Mesendoderm (in vitro differentiated cells): ENCODE results near the gene PTCHD4.
"Not testable (repeated sequence)": the region's sequence is repeated elsewhere in the genome, so short reads cannot be mapped to it uniquely, and the experiment has no call there.

Source experiments
- DNase-seq: peaks from one replicate; pipeline ENCODE4 v3.0.0; 2013
- H2AK5ac ChIP-seq: 2 replicates; pipeline ENCODE4 v1.6.1; 2013; ENCODE audit warnings: low read length, inconsistent platforms
- H2BK120ac ChIP-seq: 2 replicates; pipeline ENCODE4 v1.6.1; 2013; ENCODE audit warnings: low read depth, mild to moderate bottlenecking, low read length, moderate library complexity, mixed read lengths
- H2BK15ac ChIP-seq: replicated peaks from 2 replicates; pipeline ENCODE4 v1.6.1; 2013; ENCODE audit warnings: low read depth, mild to moderate bottlenecking, moderate library complexity
- H2BK5ac ChIP-seq: 2 replicates; pipeline ENCODE4 v1.6.1; 2013; ENCODE audit warnings: low read length, inconsistent platforms
- H3K18ac ChIP-seq: 2 replicates; pipeline ENCODE4 v1.6.1; 2013; ENCODE audit warnings: mild to moderate bottlenecking, low read length, mixed read lengths
- H3K23ac ChIP-seq: one replicate; pipeline ENCODE4 v1.6.1; 2013; ENCODE audit warnings: low read length
- H3K27ac ChIP-seq: 2 replicates; pipeline ENCODE4 v1.5.1; 2013; ENCODE audit warnings: low read depth, mild to moderate bottlenecking, inconsistent platforms, low read length, moderate library complexity
- H3K27me3 ChIP-seq: 2 replicates; pipeline ENCODE4 v1.6.1; 2013; ENCODE audit warnings: low read length, control low read depth, mild to moderate bottlenecking, inconsistent platforms; ENCODE audit not compliant: insufficient read depth, poor library complexity
- H3K36me3 ChIP-seq: 2 replicates; pipeline ENCODE4 v1.6.1; 2013; ENCODE audit warnings: low read length, inconsistent platforms; ENCODE audit not compliant: control insufficient read depth, insufficient read depth
- H3K4ac ChIP-seq: one replicate; pipeline ENCODE4 v1.6.1; 2013; ENCODE audit warnings: low read depth, mild to moderate bottlenecking, low read length, moderate library complexity
- H3K4me1 ChIP-seq: 2 replicates; pipeline ENCODE4 v1.6.1; 2013; ENCODE audit warnings: low read depth, low read length, inconsistent platforms; ENCODE audit not compliant: control insufficient read depth
- H3K4me2 ChIP-seq: 2 replicates; pipeline ENCODE4 v1.6.1; 2013; ENCODE audit warnings: low read length
- H3K4me3 ChIP-seq: 2 replicates; pipeline ENCODE4 v1.5.1; 2013; ENCODE audit warnings: mild to moderate bottlenecking, low read length
- H3K56ac ChIP-seq: one replicate; pipeline ENCODE4 v1.6.1; 2013; ENCODE audit warnings: low read length
- H3K79me1 ChIP-seq: 2 replicates; pipeline ENCODE4 v1.6.1; 2013; ENCODE audit warnings: low read length, inconsistent platforms
- H3K79me2 ChIP-seq: 2 replicates; pipeline ENCODE4 v1.6.1; 2013; ENCODE audit warnings: mild to moderate bottlenecking, low read length; ENCODE audit not compliant: control insufficient read depth, insufficient read depth
- H3K9ac ChIP-seq: 2 replicates; pipeline ENCODE4 v1.6.1; 2013; ENCODE audit warnings: low read length, inconsistent platforms
- H4K5ac ChIP-seq: one replicate; pipeline ENCODE4 v1.6.1; 2013; ENCODE audit warnings: low read length
- H4K8ac ChIP-seq: one replicate; pipeline ENCODE4 v1.6.1; 2013; ENCODE audit warnings: low read depth, mild to moderate bottlenecking, control low read depth, low read length, moderate library complexity
- WGBS: extraction: QIAGEN DNeasy Blood & Tissue Kit; methylation state at CpG from one replicate; pipeline ENCODE4 v1.1.7; 2013; ENCODE audit warnings: low lambda C conversion rate, missing lambda C conversion rate; ENCODE audit not compliant: insufficient coverage; ENCODE audit errors: extremely low coverage; 5-methylcytosine and 5-hydroxymethylcytosine counted together

Gene PTCHD4

DNA sequence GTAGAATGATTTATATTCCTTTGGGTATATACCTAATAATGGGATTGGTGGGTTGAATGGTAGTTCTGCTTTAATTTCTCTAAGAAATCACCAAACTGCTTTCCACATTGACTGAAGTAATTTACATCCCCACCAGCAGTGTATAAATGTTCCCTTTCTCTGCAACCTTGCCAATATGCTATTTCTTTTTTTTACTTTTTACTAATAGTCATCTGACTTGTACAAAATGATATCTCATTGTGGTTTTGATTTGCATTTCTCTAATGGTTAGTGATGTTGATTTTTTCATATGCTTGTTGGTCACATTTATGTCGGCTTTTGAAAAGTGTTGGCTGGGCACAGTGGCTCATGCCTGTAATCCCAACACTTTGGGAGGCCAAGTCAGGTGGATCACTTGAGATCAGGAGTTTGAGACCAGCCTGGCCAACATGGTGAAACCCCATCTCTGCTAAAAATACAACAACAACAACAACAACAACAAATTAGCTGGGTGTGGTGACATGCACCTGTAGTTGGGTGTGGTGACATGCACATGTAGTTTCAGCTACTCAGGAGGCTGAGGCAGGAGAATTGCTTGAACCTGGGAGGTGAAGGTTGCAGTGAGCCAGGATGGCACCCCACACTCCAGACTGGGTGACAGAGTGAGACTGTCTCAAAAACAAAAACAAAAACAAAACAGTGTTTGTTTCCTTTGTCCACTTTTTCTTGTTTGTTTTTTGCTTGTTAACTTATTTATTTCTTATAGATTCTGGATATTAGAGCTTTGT lies 11.2 kb upstream of the PTCHD4 start:
- H4K8ac ChIP-seq, H3K23ac ChIP-seq, H3K56ac ChIP-seq, H3K9ac ChIP-seq, H3K4me3 ChIP-seq, H2BK15ac ChIP-seq, H3K79me1 ChIP-seq, H3K4ac ChIP-seq, H3K18ac ChIP-seq, H4K5ac ChIP-seq, H3K79me2 ChIP-seq, H3K4me1 ChIP-seq, H2BK5ac ChIP-seq, H3K36me3 ChIP-seq, H2BK120ac ChIP-seq, H3K27me3 ChIP-seq, H3K4me2 ChIP-seq, H2AK5ac ChIP-seq, DNase-seq, H3K27ac ChIP-seq: not testable (repeated sequence)
- WGBS, result no CpG with 5 or more reads among the region's 1 CpG

DNA sequence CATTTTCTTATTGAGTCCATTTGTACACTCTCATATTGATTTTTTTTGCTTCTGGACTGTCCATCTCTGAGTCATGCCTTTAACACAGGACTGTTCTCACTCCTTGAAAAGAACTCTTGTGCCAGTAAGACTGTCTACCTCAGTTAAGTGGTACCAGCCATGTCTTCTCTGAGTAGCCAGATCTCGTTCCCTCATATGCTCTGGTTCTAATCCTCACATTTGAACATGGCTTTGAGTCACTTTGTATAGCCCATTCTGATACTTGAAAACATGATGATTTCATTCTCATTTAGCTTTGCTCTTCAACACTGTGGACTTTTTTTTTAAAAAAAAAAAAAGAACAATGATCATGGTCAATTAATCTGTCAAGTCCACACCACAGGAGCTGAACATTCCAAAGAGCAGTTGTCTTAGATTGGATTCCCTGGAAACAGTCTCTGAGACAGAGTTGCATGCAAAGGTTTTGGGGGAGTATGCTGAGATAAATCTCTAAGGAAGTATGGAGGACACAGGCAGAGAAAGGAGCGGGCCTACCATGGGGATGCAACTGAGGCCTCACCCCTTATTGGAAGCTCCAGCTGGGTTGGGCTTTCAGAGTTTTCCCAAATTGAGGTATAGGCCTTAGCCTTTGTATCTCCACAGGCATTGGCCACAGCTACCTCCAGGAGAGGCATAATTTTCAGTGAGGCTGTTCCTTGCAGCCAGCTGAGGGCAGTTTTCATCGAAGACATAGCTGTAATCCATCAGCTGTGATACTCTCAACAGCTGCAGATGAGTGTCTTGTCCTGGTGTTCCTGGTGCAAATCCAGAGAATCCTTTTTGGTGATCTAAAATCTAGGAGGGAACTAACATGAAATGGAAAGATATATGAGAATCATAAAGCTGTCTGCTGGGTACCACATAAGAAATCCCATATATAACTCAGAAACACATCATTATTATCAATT lies 6.0 kb upstream of the PTCHD4 start:
- Histone ChIP-seq H3K79me2 (no peaks in the 10 kb centered on the region), H3K27me3 (no peaks in the 10 kb centered on the region), H3K18ac (no peak overlapping the region), H2BK5ac (no peak overlapping the region), H3K9ac (no peak overlapping the region), H3K4me1 (peaks cover 2% of the 10 kb centered on the region), H3K4me3 (no peak overlapping the region), H2AK5ac (no peak overlapping the region), H3K4ac (no peak overlapping the region), H3K4me2 (no peak overlapping the region), H4K5ac (no peak overlapping the region), H3K36me3 (no peaks in the 10 kb centered on the region), H2BK15ac (no peak overlapping the region), H3K27ac (no peak overlapping the region), H3K79me1 (no peaks in the 10 kb centered on the region), H2BK120ac (no peak overlapping the region), H4K8ac (no peak overlapping the region), H3K23ac (no peak overlapping the region), H3K56ac (no peak overlapping the region)
- no peak for DNase-seq
- WGBS, result no CpG with 5 or more reads among the region's 3 CpGs

DNA sequence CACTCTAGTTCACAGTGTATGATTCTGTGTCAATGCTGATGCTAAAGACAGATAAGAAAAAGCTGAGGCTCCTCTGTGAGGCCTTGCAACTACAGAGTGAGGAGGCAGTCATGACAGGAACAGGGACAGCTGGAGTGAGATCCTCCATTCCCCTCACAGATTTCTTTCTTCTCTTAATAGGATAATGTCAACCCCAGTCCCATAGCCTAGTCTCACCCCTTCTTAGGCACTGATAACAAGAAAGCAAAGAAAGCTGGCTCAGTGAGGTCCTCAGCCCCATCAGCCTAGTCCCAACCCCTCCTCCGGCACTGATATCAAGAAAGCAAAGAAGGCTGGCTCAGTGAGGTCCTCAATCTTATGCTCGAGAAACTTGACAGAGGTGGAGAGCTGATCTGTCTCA lies 2.1 kb upstream of the PTCHD4 start:
- Histone ChIP-seq H3K4me1 (peaks cover 2% of the 10 kb centered on the region), H3K4me3 (no peak overlapping the region), H2BK120ac (no peak overlapping the region), H3K18ac (no peak overlapping the region), H2BK5ac (no peak overlapping the region), H4K5ac (no peak overlapping the region), H3K56ac (no peak overlapping the region), H3K9ac (no peak overlapping the region), H2BK15ac (no peak overlapping the region), H3K4me2 (no peak overlapping the region), H3K27me3 (no peaks in the 10 kb centered on the region), H3K4ac (peak overlapping the region; percentile 16), H3K36me3 (no peaks in the 10 kb centered on the region), H4K8ac (no peak overlapping the region), H3K23ac (no peak overlapping the region), H3K27ac (no peak overlapping the region), H2AK5ac (no peak overlapping the region), H3K79me2 (no peaks in the 10 kb centered on the region), H3K79me1 (no peaks in the 10 kb centered on the region)
- DNase-seq, result peak; percentile 72
- no CpG with 5 or more reads among the region's 2 CpGs for whole genome bisulfite sequencing

DNA sequence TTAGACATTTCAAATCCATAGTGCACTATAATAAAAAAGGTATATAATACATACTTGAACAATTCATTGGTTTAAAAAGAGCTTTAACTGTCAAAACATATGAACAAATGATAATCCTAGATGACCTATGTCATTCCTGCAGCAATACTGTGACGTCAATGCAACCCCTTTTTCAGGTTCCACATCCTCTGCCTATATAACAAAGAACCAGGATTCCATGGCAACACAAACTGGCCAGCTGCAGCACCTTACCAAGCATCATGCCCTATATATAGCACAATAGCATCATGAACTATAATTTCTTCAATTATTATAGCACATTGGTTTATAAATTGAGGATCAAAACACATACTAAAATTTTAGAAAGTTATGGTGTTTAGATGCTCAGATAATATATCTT lies 578 bp upstream of the PTCHD4 start:
- H4K5ac ChIP-seq, result no peak overlapping the region
- WGBS, result no CpG with 5 or more reads among the region's 1 CpG
- H2BK15ac ChIP-seq, result no peak overlapping the region
- H3K4ac ChIP-seq, result no peak overlapping the region
- peak; percentile 19 for DNase-seq
- no peaks in the 10 kb centered on the region for H3K27me3 ChIP-seq
- H2AK5ac ChIP-seq, result no peak overlapping the region
- H3K18ac ChIP-seq, result peak overlapping the region; percentile 80
- no peak overlapping the region for H3K4me2 ChIP-seq
- H3K79me2 ChIP-seq, result no peaks in the 10 kb centered on the region
- peaks cover 2% of the 10 kb centered on the region for H3K4me1 ChIP-seq
- no peak overlapping the region for H3K27ac ChIP-seq
- peak overlapping the region; percentile 15 for H4K8ac ChIP-seq
- no peaks in the 10 kb centered on the region for H3K36me3 ChIP-seq
- no peak overlapping the region for H3K56ac ChIP-seq
- H2BK120ac ChIP-seq, result no peak overlapping the region
- no peak overlapping the region for H3K23ac ChIP-seq
- no peak overlapping the region for H3K9ac ChIP-seq
- H2BK5ac ChIP-seq, result no peak overlapping the region
- no peaks in the 10 kb centered on the region for H3K79me1 ChIP-seq
- H3K4me3 ChIP-seq, result no peak overlapping the region

DNA sequence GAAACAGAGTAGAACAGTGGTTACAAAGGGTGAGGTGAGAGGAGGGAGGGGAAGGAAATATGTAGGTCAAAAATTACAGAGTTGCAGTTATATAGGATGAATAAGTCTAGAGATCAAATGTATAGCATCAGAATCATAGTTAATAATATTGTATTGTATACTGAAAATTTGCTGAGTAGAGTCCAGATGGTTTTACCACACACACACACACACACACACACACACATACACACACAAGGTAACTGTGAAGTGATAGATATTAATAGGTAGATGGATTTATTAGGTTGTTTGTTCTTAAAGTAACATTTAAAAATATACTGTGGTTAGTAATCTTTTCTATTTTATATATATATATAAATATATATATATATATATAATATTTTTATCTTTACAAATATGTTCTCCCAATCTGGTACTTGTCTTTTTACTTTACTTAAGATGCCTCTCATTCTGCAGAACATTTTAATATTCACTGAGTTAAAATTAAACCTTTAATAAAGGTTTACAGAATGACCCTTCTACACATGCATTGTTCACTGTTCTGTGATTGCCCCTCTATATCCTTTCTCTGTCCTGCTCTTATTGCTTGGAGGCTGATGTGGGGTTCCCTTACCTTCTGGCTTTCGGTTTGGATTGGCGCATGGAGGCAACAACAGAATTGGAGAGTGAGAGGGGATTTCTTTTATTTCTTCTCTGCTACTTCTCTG lies 408 bp downstream of the PTCHD4 start:
- Histone ChIP-seq H3K18ac (peak overlapping the region; percentile 98), H3K27me3 (no peaks in the 10 kb centered on the region), H3K36me3 (no peaks in the 10 kb centered on the region), H3K79me1 (no peaks in the 10 kb centered on the region), H4K5ac (no peak overlapping the region), H3K56ac (peak overlapping the region; percentile 75), H3K4me1 (peaks cover 2% of the 10 kb centered on the region), H3K4me3 (no peak overlapping the region), H2BK15ac (peak overlapping the region; percentile 79), H2BK5ac (peak overlapping the region; percentile 68), H3K27ac (no peak overlapping the region), H3K79me2 (no peaks in the 10 kb centered on the region), H3K4ac (peak overlapping the region; percentile 59), H3K23ac (no peak overlapping the region), H2BK120ac (peak overlapping the region; percentile 99), H2AK5ac (no peak overlapping the region), H3K9ac (peak overlapping the region; percentile 50), H4K8ac (no peak overlapping the region), H3K4me2 (no peak overlapping the region)
- WGBS, result no CpG with 5 or more reads among the region's 2 CpGs
- DNase-seq, result no peak
